ENCODE data around the gene PLPPR3. TPM values are rescaled to one million over a fixed set of nuclear protein-coding genes. Genes with fewer than 3 reads are reported as not detected.
A peak's percentile ranks its signal among the peaks of the same experiment; 100 is the strongest.
"Not testable (repeated sequence)": the region's sequence is repeated elsewhere in the genome, so short reads cannot be mapped to it uniquely, and the experiment has no call there.

The PLPPR3 gene
- total RNA-seq, 4 donors from 2014 or later = not detected

GRCh38 chr19:845707-846521, 24.2 kb upstream of the PLPPR3 start:
- Histone ChIP-seq H3K27me3 (peaks cover 62 to 68% (median 64%) of the 10 kb centered on the region in 3 donors), H3K36me3 (no peaks in the 10 kb centered on the region), H3K4me1 (peaks cover 0 to 12% of the 10 kb centered on the region in 2 donors), H3K4me3 (no peak overlapping the region), H3K9me3 (no peaks in the 10 kb centered on the region), H3K27ac (no peak overlapping the region)
- in situ Hi-C loops (cut with MboI; ENCODE audit: low sequenced_read_pairs in 4 of 4) = no loop called here
- ATAC-seq = no peak
- intact Hi-C loops (cut with DNase I; ENCODE audit: low total_unique reads) = no loop called here
- TF ChIP-seq POLR2A (IDR thresholded peaks at IDR 0.05) = no peak
- TF ChIP-seq CTCF (IDR thresholded peaks at IDR 0.05 in 4 of 5, conservative IDR thresholded peaks at IDR 0.05 in 1 of 5) = no peak
- DNase-seq = no peak

- in situ Hi-C loops (cut with MboI; ENCODE audit: low sequenced_read_pairs in 4 of 4) (no loop called here), intact Hi-C loops (cut with DNase I; ENCODE audit: low total_unique reads) (no loop called here)
- no peaks in the 10 kb centered on the region for H3K36me3 ChIP-seq
- TF ChIP-seq CTCF (IDR thresholded peaks at IDR 0.05 in 4 of 5, conservative IDR thresholded peaks at IDR 0.05 in 1 of 5) (no peak), POLR2A (IDR thresholded peaks at IDR 0.05) (no peak)
- H3K27me3 ChIP-seq = peaks cover 66 to 78% (median 71%) of the 10 kb centered on the region in 3 donors
- H3K4me3 ChIP-seq = no peak overlapping the region
- DNase-seq (no peak), ATAC-seq (no peak)
- H3K4me1 ChIP-seq = peaks cover 0 to 8% of the 10 kb centered on the region in 2 donors
- no peaks in the 10 kb centered on the region for H3K9me3 ChIP-seq
- no peak overlapping the region for H3K27ac ChIP-seq
Observed at GRCh38 chr19:844546-844971, 22.8 kb upstream of the PLPPR3 start.

- ATAC-seq (no peak), DNase-seq (no peak)
- H3K36me3 ChIP-seq = no peaks in the 10 kb centered on the region
- H3K4me1 ChIP-seq = peaks cover 0 to 8% of the 10 kb centered on the region in 2 donors
- H3K4me3 ChIP-seq = peak overlapping the region in 1 of 4 donors; percentile 13
- in situ Hi-C loops (cut with MboI; ENCODE audit: low sequenced_read_pairs in 4 of 4) (no loop called here), intact Hi-C loops (cut with DNase I; ENCODE audit: low total_unique reads) (no loop called here)
- peaks cover 67 to 76% (median 75%) of the 10 kb centered on the region in 3 donors for H3K27me3 ChIP-seq
- no peaks in the 10 kb centered on the region for H3K9me3 ChIP-seq
- no peak overlapping the region for H3K27ac ChIP-seq
- TF ChIP-seq CTCF (IDR thresholded peaks at IDR 0.05 in 4 of 5, conservative IDR thresholded peaks at IDR 0.05 in 1 of 5) (no peak), POLR2A (IDR thresholded peaks at IDR 0.05) (no peak)
Observed at GRCh38 chr19:843836-844545, 22.2 kb upstream of the PLPPR3 start.

GRCh38 chr19:843180-843835, 21.6 kb upstream of the PLPPR3 start:
- in situ Hi-C loops (cut with MboI; ENCODE audit: low sequenced_read_pairs in 4 of 4) (no loop called here), intact Hi-C loops (cut with DNase I; ENCODE audit: low total_unique reads) (no loop called here)
- Histone ChIP-seq H3K4me3 (peak overlapping the region in 1 of 4 donors; percentile 13), H3K9me3 (no peaks in the 10 kb centered on the region), H3K36me3 (no peaks in the 10 kb centered on the region), H3K27me3 (peaks cover 70 to 76% (median 70%) of the 10 kb centered on the region in 3 donors), H3K27ac (no peak overlapping the region), H3K4me1 (peaks cover 0 to 8% of the 10 kb centered on the region in 2 donors)
- TF ChIP-seq CTCF (IDR thresholded peaks at IDR 0.05 in 4 of 5, conservative IDR thresholded peaks at IDR 0.05 in 1 of 5) (no peak), POLR2A (IDR thresholded peaks at IDR 0.05) (no peak)
- ATAC-seq = no peak
- DNase-seq = no peak

- intact Hi-C loops (cut with DNase I; ENCODE audit: low total_unique reads); H3K36me3 ChIP-seq; H3K4me1 ChIP-seq; H3K9me3 ChIP-seq; H3K27ac ChIP-seq; H3K4me3 ChIP-seq; ATAC-seq; in situ Hi-C loops (cut with MboI; ENCODE audit: low sequenced_read_pairs in 4 of 4); DNase-seq: not testable (repeated sequence)
- H3K27me3 ChIP-seq = peaks cover 67 to 74% (median 67%) of the 10 kb centered on the region in 3 donors
Observed at GRCh38 chr19:842802-843179, 21.0 kb upstream of the PLPPR3 start.

All from gastrocnemius medialis (tissue), 4 donors.